Peyer's patch (tissue), 4 donors: Measurements from ENCODE around the gene ZBTB44. TPM values are rescaled to one million over a fixed set of nuclear protein-coding genes. Genes with fewer than 3 reads are reported as not detected.

Experiments used
- DNase-seq, 3 donors: peaks; one replicate each; pipeline ENCODE4 v3.0.0-alpha.2; 2017 to 2019
- H3K27ac ChIP-seq, 4 donors: fragments of 200-600 bp; sonication (generic); one replicate each; pipeline ENCODE4 v1.5.1; 2016 to 2019
- H3K27me3 ChIP-seq, 2 donors: fragments of 200-600 bp; sonication (generic); one replicate each; pipeline ENCODE4 v1.5.1; 2019
- H3K36me3 ChIP-seq, 3 donors: fragments of 200-600 bp; sonication (generic); one replicate each; pipeline ENCODE4 v1.5.1; 2016 to 2019
- H3K4me1 ChIP-seq, 4 donors: fragments of 200-600 bp; sonication (generic); one replicate each; pipeline ENCODE4 v1.5.1; 2016 to 2019
- H3K4me3 ChIP-seq, 4 donors: fragments of 200-600 bp; sonication (generic); 1 replicate in 3 of 4; 2 replicates in 1 of 4; pipeline ENCODE4 v1.5.1; 2016 to 2019; ENCODE audit warnings: mild to moderate bottlenecking in 1 of 4
- H3K9me3 ChIP-seq, 4 donors: fragments of 200-600 bp; sonication (generic); one replicate each; pipeline ENCODE4 v1.5.1; 2016 to 2019; ENCODE audit warnings: mild to moderate bottlenecking in 1 of 4
- POLR2A ChIP-seq, 2 donors: fragments of 450-650 bp; IDR thresholded peaks; one replicate each; pipeline ENCODE4 v1.5.1; 2017; ENCODE audit warnings: antibody characterized with exemption in 2 of 2, mild to moderate bottlenecking in 2 of 2, moderate library complexity in 2 of 2
- total RNA-seq, 4 donors: library from RNA; depleted of rRNA; stranded (reverse); fragments of >200 nt; gene quantifications; one replicate each; pipeline ENCODE4 v1.1.0, GENCODE V29; 2016
- TF ChIP-seq, protein P1 (sequence below), 6 experiments: fragments of 450-650 bp in 4 of 6; fragments of 200-600 bp in 2 of 6; sonication (generic) in 1 of 6; IDR thresholded peaks; one replicate each; pipeline ENCODE4 v1.5.1; 2017 to 2019; ENCODE audit warnings: antibody characterized with exemption in 6 of 6, mild to moderate bottlenecking in 3 of 6, moderate library complexity in 1 of 6

ZBTB44 gene
- total RNA-seq, 4 donors from 2014 or later, result 39.2 to 113 (median 45.8) TPM

DNA sequence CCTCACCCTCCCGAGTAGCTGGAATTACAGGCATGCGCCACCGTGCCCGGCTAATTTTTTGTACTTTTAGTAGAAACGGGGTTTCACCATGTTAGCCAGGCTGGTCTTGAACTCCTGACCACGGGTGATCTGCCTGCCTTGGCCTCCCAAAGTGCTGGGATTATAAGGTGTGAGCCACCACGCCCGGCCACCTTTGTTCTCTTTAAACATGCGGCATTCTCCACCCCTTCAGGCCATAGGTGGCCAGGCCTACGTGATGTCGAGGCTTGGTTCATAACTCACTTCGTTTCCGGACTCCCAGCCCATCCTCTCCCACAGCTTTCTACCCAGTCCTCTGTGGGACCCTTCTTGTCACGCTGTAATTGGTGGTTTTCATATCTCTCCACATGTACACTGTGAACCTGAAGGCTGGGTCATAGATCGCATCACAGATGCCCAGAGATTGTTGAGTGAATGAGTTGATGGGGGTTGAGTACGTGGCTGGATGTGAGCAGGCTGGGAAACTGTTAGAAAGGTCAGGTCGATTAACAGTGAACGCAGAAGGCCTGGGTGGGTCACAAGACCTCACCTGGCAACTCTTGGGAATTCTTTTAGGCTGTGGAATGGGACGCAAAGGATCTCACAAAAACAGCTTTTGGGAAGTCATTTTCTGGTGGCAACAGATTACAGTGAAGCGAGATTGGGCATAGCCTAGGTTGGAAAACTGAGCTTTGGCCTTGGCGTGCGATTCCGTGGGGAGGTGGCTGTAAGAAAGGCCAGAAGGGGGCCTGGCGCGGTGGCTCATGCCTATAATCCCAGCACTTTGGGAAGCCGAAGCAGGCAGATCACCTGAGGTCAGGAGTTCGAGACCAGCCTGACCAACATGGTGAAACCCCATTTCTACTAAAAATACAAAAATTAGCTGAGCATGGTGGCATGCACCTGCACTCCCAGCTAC is 110.7 kb downstream of the ZBTB44 start:
- no peaks in the 10 kb centered on the region for H3K4me1 ChIP-seq
- no peaks in the 10 kb centered on the region for H3K9me3 ChIP-seq
- no peaks in the 10 kb centered on the region for H3K27me3 ChIP-seq
- peaks cover 0 to 75% (median 0%) of the 10 kb centered on the region in 3 donors for H3K36me3 ChIP-seq
- no peak overlapping the region for H3K27ac ChIP-seq
- no peak overlapping the region for H3K4me3 ChIP-seq
- no peak for TF ChIP-seq POLR2A (IDR thresholded peaks at IDR 0.05)
- TF ChIP-seq, protein P1, sequence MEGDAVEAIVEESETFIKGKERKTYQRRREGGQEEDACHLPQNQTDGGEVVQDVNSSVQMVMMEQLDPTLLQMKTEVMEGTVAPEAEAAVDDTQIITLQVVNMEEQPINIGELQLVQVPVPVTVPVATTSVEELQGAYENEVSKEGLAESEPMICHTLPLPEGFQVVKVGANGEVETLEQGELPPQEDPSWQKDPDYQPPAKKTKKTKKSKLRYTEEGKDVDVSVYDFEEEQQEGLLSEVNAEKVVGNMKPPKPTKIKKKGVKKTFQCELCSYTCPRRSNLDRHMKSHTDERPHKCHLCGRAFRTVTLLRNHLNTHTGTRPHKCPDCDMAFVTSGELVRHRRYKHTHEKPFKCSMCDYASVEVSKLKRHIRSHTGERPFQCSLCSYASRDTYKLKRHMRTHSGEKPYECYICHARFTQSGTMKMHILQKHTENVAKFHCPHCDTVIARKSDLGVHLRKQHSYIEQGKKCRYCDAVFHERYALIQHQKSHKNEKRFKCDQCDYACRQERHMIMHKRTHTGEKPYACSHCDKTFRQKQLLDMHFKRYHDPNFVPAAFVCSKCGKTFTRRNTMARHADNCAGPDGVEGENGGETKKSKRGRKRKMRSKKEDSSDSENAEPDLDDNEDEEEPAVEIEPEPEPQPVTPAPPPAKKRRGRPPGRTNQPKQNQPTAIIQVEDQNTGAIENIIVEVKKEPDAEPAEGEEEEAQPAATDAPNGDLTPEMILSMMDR (IDR thresholded peaks at IDR 0.05), result no peak
- DNase-seq, result peak in 2 of 3 donors; percentile 47 to 52

DNA sequence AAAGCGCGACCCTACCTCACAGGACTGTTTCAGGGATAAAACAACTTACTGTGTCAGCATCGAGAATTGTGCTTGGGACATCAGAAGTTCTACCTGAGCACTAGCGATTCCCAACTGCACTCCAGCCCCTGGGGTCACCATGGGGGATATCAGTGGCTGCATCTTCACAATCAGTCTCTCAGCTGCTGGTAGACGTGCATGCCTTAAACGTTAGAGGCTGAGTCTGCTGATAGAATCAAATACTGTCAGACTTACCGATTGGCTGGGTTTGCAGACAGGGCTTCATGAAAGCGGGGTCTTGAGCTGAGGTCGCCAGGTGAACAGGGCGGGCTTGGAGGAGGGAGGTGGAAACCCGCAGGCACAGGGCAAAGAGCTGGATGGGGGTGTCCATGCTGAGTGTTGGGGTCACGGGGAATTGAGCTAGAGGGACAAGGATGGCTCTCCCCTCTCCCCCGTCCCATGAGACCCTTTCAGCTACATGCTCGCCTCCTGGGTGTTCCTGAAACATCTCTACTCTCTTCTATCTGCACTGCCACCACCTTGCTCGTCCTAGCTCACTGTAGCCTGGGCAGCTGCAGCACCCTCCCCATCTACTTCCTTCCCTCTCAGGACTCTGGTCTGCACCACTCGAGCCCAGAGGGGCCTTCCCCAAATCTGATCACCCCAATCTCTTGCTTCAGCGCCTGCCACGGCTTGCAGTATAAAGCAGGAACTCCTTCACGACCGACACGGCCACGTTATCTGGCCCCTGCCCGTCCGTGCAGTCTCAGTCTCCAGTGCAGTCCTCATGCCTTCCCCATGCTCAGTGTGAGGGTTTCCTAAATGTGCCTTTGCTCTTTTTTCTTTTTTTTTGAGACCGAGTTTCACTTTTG is 111.7 kb downstream of the ZBTB44 start:
- Histone ChIP-seq H3K9me3 (no peaks in the 10 kb centered on the region), H3K36me3 (peaks cover 0 to 75% (median 0%) of the 10 kb centered on the region in 3 donors), H3K27me3 (no peaks in the 10 kb centered on the region), H3K27ac (no peak overlapping the region), H3K4me1 (no peaks in the 10 kb centered on the region), H3K4me3 (no peak overlapping the region)
- DNase-seq, result peak; percentile 41 to 64 (median 48)
- no peak for TF ChIP-seq POLR2A (IDR thresholded peaks at IDR 0.05)
- TF ChIP-seq, protein P1 (IDR thresholded peaks at IDR 0.05), result no peak

DNA sequence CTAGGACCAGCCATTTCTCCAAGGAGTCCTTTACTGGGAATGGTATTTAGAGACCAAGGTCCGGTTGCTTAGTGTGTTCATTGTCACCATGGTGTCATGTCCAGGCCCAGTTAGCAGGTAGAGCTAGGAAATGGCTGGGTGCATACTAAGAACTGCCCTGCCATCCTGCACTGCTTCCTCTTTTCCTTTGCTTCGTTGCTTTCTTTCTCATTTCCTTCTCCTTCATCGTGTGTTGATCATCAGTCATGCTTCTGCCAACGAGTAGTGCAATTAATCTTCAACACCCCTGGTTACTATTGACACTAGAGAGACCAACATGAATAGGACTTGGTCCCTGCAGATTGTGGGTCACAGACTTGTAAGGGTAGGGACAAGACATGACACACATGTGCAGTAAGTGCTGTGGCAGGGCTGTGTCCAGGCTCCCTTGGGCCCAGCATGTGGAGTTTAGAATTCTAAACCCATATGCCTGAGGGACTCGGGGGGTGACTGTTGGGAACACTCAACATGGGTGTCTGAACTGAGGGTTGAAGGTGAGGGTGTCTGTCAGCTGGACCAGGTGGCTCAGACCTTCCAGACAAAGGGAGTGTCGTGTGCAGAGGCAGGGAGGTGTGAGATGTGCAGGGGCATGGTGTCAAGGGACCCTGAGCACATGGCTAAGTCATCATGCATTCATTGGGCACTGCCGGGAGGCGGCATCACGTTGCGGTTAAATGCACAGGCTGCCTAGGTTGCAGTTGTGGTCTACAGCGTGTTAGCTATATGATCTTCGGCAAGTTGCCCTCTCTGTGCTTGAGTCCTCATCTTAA is 112.5 kb downstream of the ZBTB44 start:
- H3K27ac ChIP-seq, result no peak overlapping the region
- H3K4me1 ChIP-seq, result no peaks in the 10 kb centered on the region
- H3K36me3 ChIP-seq, result peaks cover 0 to 75% (median 0%) of the 10 kb centered on the region in 3 donors
- TF ChIP-seq POLR2A (IDR thresholded peaks at IDR 0.05), result no peak
- TF ChIP-seq, protein P1 (IDR thresholded peaks at IDR 0.05), result no peak
- peak in 1 of 3 donors; percentile 45 for DNase-seq
- H3K9me3 ChIP-seq, result no peaks in the 10 kb centered on the region
- no peak overlapping the region for H3K4me3 ChIP-seq
- H3K27me3 ChIP-seq, result no peaks in the 10 kb centered on the region

DNA sequence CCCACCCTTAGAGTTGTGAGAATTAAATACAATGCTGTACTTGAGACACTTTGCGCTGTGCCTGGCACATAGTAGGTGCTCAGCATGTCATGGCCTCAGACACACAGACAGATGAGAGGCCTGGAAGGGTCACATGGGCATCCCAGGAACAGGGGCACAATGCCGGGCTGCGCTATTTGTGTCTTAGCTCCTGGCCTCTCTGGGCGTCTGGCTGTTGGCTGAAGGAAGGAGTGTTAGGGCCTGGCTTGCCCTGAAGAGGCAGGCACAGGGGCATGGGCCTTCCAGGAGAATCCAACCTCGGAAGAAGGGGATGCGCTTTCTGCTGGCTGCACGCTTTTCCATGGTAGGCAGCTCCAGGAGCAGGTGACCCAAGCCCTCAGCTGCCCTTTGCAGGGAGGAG is 113.7 kb downstream of the ZBTB44 start:
- H3K9me3 ChIP-seq, result no peaks in the 10 kb centered on the region
- no peaks in the 10 kb centered on the region for H3K27me3 ChIP-seq
- TF ChIP-seq, protein P1 (IDR thresholded peaks at IDR 0.05), result no peak
- no peak for TF ChIP-seq POLR2A (IDR thresholded peaks at IDR 0.05)
- H3K36me3 ChIP-seq, result peaks cover 0 to 85% (median 0%) of the 10 kb centered on the region in 3 donors
- no peak overlapping the region for H3K4me3 ChIP-seq
- H3K4me1 ChIP-seq, result no peaks in the 10 kb centered on the region
- H3K27ac ChIP-seq, result no peak overlapping the region
- DNase-seq, result no peak

DNA sequence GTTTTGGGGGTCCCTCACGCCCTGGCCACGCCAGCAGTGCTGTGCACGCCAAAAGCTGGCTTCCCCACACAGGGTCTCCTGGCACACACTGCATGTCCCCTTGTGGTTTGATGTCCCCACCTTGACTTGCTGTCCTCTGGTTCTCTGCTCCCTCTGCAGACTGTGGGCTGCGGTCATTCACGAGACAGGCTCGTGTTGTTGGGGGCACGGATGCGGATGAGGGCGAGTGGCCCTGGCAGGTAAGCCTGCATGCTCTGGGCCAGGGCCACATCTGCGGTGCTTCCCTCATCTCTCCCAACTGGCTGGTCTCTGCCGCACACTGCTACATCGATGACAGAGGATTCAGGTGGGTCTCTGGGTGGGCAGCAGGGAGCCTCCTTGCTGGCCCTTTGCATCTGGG is 114.9 kb downstream of the ZBTB44 start:
- no peaks in the 10 kb centered on the region for H3K4me1 ChIP-seq
- DNase-seq, result no peak
- H3K36me3 ChIP-seq, result peaks cover 0 to 94% (median 0%) of the 10 kb centered on the region in 3 donors
- no peak overlapping the region for H3K4me3 ChIP-seq
- TF ChIP-seq POLR2A (IDR thresholded peaks at IDR 0.05), result no peak
- no peaks in the 10 kb centered on the region for H3K9me3 ChIP-seq
- H3K27ac ChIP-seq, result no peak overlapping the region
- no peaks in the 10 kb centered on the region for H3K27me3 ChIP-seq
